ENCODE data around the gene SPPL3. TPM values are rescaled to one million over a fixed set of nuclear protein-coding genes. Genes with fewer than 3 reads are reported as not detected.

Gene SPPL3
- total RNA-seq, 1 donor from 2014 or later: 20.4 TPM

DNA sequence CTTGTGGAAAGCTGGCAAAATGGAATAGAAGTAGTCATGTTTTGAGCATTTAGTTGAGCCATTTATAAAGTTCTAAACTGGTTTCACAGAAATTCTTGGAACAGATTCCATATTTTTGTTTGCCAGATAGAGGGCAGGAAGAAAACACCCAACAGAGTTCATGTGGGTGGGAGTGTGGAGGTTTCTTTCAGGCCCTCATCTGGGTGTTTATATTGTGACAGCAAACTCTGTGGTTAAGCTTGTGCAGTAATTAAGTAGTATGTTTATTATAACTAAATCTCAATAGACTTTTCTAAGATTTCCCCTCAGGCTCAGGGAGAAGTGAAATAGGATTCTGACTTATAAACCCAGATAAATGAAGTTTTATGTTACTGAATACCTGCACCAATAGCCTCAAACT, 57.4 kb downstream of the SPPL3 start:
- Histone ChIP-seq H3K4me3 (no peak overlapping the region), H3K36me3 (no peaks in the 10 kb centered on the region), H3K27ac (peak overlapping the region; percentile 32 to 54), H3K4me1 (peaks cover 14 to 50% of the 10 kb centered on the region in 2 donors), H3K27me3 (no peaks in the 10 kb centered on the region), H3K9me3 (no peaks in the 10 kb centered on the region)
- TF ChIP-seq, protein P1, sequence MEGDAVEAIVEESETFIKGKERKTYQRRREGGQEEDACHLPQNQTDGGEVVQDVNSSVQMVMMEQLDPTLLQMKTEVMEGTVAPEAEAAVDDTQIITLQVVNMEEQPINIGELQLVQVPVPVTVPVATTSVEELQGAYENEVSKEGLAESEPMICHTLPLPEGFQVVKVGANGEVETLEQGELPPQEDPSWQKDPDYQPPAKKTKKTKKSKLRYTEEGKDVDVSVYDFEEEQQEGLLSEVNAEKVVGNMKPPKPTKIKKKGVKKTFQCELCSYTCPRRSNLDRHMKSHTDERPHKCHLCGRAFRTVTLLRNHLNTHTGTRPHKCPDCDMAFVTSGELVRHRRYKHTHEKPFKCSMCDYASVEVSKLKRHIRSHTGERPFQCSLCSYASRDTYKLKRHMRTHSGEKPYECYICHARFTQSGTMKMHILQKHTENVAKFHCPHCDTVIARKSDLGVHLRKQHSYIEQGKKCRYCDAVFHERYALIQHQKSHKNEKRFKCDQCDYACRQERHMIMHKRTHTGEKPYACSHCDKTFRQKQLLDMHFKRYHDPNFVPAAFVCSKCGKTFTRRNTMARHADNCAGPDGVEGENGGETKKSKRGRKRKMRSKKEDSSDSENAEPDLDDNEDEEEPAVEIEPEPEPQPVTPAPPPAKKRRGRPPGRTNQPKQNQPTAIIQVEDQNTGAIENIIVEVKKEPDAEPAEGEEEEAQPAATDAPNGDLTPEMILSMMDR (IDR thresholded peaks at IDR 0.05): no peak
- intact Hi-C loops (cut with DNase I): loop anchor here (5.0 kb wide), 2 partner anchors 56 to 199 kb away; partner anchors contain the start of gene SPPL3
- no peak for DNase-seq (ENCODE audit: low spot score in 2 of 2)

DNA sequence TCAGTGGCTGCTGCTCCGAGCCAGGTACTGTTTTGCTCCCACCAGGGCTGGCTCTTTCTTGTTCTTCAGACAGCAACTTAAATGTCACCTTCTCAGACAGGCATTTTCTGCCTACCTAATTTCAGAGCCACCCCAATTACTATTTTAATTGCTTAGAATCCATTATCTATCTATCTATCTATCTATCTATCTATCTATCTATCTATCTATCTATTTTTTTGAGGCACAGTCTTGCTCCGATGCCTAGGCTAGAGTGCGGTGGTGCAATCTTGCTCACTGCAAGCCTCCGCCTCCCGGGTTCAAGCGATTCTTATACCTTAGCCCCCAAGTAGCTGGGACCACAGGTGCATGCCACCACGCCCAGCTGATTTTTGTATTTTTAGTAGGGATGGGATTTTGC, 58.5 kb downstream of the SPPL3 start:
- H3K9me3 ChIP-seq: no peaks in the 10 kb centered on the region
- H3K27me3 ChIP-seq: no peaks in the 10 kb centered on the region
- H3K36me3 ChIP-seq: no peaks in the 10 kb centered on the region
- intact Hi-C loops (cut with DNase I): loop anchor here (5.0 kb wide), 2 partner anchors 57 to 198 kb away; partner anchors contain the start of gene SPPL3
- TF ChIP-seq, protein P1 (IDR thresholded peaks at IDR 0.05): no peak
- peak overlapping the region in 1 of 2 donors; percentile 32 for H3K27ac ChIP-seq
- H3K4me3 ChIP-seq: no peak overlapping the region
- no peak for DNase-seq (ENCODE audit: low spot score in 2 of 2)
- peaks cover 14 to 45% of the 10 kb centered on the region in 2 donors for H3K4me1 ChIP-seq

DNA sequence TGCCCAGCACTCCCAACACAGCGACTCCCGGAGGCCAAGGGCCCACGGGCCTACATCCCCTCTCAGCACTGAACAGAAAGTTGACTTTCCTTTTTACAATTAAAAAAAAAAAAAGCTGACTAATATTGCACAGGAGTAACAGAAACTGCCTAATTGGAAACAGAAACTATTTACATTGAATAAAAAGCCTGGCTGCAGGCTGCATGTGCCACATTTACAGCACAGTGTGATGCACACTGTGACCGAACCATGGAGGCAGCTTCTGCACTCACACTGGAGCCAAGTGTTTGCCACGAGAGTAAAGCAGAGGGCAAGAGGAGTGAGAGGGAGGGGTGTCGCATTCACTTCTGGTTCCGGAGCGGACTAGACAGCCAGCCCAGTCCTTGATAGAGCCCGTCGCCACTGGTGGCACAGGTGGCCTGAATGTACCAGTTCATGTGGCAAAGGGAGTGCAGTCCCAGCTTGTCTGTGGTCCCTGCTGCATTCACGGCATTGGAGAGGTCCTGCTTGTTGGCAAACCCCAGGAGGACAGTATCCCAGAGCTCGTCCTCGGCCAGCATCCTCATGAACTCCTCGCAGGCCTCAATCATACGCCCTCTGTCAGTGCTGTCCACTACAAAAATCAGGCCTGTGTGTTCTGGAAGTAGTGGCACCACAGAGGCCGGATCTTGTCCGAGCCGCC, 59.2 kb downstream of the SPPL3 start:
- Histone ChIP-seq H3K9me3 (no peaks in the 10 kb centered on the region), H3K27ac (no peak overlapping the region), H3K4me3 (no peak overlapping the region), H3K36me3 (no peaks in the 10 kb centered on the region), H3K4me1 (peaks cover 14 to 38% of the 10 kb centered on the region in 2 donors), H3K27me3 (no peaks in the 10 kb centered on the region)
- intact Hi-C loops (cut with DNase I): loop anchor here (5.0 kb wide), 2 partner anchors 57 to 198 kb away; partner anchors contain the start of gene SPPL3
- no peak for DNase-seq (ENCODE audit: low spot score in 2 of 2)
- TF ChIP-seq, protein P1 (IDR thresholded peaks at IDR 0.05): no peak

DNA sequence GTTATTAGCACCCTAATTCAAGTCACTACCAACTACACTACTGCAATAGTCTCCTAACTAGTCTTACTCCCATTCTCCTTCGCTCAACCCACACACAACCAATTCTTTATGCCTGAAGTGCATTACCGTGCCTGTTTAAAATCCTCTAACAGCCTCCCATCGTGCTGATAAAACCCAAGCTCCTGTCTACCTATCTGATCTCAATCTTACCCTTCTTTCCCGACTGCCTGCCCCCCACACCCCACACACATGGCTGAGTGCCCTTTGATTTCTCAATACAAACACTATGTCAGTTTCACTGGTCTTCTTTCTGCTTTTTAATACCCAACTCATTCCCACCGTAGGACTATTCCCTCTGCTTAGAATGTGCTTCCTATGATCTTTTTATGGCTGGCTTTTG, 59.9 kb downstream of the SPPL3 start:
- no peak overlapping the region for H3K27ac ChIP-seq
- TF ChIP-seq, protein P1 (IDR thresholded peaks at IDR 0.05): no peak
- intact Hi-C loops (cut with DNase I): no loop called here
- no peak for DNase-seq (ENCODE audit: low spot score in 2 of 2)
- no peaks in the 10 kb centered on the region for H3K27me3 ChIP-seq
- H3K9me3 ChIP-seq: no peaks in the 10 kb centered on the region
- peaks cover 14 to 34% of the 10 kb centered on the region in 2 donors for H3K4me1 ChIP-seq
- no peak overlapping the region for H3K4me3 ChIP-seq
- no peaks in the 10 kb centered on the region for H3K36me3 ChIP-seq

DNA sequence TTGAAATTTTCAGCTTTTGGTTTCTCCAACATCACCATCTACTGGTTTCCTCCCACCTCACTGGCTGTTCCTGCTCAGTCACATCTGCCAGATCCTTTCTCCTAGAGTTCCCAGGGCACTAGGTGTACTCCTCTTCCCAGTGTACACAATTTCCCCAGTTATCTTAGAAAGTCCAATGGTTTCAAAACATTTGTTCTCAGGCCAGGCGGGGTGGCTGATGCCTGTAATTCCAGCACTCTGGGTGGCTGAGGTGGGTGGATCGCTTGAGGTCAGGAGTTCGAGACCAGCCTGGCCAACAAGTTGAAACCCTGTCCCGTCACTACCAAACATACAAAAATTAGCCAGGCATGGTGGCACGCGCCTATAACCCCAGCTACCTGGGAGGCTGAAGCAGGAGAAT, 60.7 kb downstream of the SPPL3 start:
- DNase-seq (ENCODE audit: low spot score in 2 of 2): no peak
- Histone ChIP-seq H3K27me3 (no peaks in the 10 kb centered on the region), H3K4me3 (no peak overlapping the region), H3K27ac (no peak overlapping the region), H3K4me1 (peaks cover 14 to 31% of the 10 kb centered on the region in 2 donors), H3K36me3 (no peaks in the 10 kb centered on the region), H3K9me3 (no peaks in the 10 kb centered on the region)
- TF ChIP-seq, protein P1 (IDR thresholded peaks at IDR 0.05): no peak
- intact Hi-C loops (cut with DNase I): no loop called here

Measured in ascending aorta (tissue), 2 donors.